Measurements from ENCODE around the gene AQP5.
A peak's percentile ranks its signal among the peaks of the same experiment; 100 is the strongest.

The AQP5 gene

DNA sequence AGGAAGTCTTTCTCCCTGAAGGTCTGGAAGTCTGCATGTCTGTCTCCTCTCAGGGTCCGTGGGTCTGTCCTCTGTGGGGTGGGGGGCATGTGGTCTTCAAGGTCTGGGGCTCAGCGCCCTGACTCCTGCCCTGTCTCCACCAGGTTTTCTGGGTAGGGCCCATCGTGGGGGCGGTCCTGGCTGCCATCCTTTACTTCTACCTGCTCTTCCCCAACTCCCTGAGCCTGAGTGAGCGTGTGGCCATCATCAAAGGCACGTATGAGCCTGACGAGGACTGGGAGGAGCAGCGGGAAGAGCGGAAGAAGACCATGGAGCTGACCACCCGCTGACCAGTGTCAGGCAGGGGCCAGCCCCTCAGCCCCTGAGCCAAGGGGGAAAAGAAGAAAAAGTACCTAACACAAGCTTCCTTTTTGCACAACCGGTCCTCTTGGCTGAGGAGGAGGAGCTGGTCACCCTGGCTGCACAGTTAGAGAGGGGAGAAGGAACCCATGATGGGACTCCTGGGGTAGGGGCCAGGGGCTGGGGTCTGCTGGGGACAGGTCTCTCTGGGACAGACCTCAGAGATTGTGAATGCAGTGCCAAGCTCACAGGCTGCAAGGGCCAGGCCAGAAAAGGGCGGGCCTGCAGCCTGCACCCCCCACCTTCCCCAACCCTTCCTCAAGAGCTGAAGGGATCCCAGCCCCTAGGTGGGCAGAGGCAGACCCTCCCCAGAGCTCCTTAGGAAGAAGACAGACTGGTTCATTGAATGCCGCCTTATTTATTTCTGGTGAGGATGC lies 3.4 kb downstream of the AQP5 start:
- DNase-seq (ENCODE audit: low spot score): no peak

DNA sequence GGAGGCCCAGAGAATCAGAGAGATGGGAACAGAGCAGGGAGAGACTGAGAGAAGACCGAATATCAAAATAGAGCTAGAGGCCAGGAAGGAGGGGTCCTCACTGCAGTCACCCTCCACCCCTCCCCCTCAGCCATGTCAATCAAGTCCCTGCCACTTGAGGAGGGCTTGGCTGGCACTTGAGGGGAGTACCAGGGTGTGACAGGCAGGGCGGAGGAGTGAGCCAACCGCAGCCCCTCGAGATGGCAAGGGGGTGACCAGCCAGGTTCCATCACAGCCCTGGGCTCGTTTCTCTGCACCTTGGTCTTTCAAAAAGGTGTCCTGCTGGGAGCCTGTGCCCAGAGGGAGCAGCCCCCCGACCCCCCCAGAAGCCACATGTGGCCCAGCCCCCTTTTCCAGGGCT lies 4.2 kb downstream of the AQP5 start:
- DNase-seq (ENCODE audit: low spot score): no peak

DNA sequence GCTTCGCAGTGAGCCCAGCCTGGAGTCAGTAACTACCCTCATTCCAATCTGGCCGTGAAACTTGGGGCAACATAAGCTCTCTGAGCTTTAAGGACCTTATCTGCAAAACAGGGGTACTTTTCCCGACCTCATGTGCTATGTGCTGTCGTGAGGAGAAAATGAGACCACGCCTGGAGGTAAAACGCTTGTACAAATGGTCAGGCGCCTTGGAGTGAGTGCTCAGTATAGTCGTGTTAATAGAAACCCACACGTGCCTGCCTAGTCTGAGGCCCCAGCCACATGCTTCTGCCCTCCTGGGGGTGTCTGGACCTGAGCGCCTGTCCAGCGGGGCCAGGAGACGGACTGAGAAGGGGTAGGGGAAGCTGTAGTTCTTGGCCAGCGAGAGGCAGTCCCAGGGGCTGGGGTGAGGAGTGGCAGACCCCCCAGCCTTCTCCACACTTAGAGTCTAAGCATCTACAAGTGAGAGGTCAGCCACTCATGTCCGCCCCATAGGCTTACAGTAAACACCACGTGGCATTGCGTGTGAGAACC lies 4.9 kb downstream of the AQP5 start:
- DNase-seq (ENCODE audit: low spot score): no peak

DNA sequence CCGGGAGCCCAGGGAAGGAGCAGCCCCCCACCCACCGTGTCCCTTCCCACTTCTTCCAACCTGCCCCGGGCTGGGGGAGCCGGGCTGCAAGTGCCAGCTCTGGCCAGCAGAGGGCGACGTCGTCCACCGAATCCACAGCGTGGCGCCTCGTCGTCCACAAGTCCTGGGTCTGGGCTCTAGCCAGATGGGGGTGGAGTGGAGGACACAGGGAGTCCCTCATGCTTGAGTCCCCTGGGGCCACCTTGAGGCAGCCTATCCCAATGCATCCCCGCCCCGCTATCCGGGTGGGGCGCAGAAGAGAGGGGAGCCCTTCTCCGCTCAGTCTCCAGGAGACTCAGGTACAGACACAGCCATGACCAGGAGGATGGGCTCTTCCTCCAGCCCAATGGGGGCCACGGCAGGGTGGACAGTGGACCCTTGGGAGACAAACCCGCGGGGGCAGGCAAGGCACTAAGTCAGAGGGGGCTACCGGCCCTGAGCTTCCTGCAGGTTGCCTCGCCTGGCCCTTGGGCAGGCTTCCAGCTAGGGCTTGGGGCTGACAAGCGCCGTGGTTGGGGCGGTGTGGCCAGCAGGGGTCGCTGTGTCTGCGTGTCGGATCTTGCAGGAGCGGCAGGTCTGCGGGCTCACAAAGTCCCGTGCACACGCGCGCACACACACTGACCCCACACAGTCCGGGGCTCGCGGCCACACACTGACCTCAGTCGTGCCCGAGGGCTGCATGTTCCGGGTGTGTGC lies 5.5 kb downstream of the AQP5 start:
- DNase-seq (ENCODE audit: low spot score): peak; percentile 94

DNA sequence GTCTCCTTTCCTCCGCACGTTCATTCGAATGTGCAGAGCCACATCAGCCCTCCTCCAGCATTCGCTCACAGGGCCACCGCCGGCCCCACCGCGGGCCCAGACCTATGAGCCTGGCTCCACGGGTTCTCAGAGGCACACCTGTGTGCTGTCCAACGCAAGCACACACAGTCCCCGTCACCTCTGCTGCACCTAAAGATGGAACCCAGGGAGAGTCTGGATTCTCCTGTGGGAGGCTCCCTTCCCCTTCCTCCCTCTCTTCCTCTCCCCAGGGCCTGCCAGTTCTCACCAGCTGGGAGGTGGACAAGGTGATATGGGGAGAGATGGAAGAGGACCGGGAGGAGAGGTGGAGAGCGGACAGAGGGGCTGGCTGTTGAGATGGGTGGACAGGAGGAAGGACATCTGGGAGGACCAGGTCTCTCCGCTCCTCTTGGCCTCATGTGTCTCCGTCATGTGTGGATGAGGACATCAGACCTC lies 6.1 kb downstream of the AQP5 start:
- DNase-seq (ENCODE audit: low spot score): no peak

DNA sequence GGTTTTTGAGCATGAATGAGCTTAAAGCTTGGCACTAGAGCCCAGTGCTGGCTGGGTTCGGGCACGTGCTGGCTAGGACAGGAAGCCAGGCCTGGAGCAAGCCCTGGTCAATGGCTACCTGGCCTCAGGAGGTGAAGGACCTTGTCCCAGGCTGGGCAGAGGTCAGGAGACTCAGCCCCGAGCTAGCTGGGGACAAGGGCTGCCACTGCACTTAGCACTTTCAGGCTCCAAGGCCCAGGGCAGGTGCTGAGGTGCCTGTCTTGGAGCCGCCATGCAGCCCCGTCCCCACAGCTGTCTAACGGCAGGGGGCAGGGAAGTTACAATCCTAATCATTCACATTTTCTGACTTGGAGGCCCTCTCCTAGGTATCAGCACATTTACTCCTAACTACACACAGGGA lies 6.8 kb downstream of the AQP5 start:
- no peak for DNase-seq (ENCODE audit: low spot score)

DNA sequence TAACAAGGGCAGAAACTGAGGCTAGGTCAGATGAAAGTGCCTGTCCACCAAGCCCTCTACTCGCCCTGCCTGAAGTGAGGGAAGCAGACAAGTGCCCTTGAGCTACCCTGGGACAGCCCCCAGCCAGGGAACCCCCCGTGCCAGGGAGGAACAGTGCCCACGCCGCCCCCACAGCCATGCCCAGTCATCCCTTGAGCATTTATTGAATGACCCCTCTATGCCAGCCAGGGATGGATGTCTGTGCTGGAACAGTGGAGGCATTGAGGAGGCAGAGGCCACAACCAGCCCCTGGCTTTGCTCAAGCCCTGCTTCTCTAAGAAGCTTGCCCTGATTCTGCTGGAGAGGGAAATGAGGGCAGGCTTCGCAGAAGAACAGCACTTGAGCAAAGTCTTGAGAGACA lies 7.4 kb downstream of the AQP5 start:
- no peak for DNase-seq (ENCODE audit: low spot score)

DNA sequence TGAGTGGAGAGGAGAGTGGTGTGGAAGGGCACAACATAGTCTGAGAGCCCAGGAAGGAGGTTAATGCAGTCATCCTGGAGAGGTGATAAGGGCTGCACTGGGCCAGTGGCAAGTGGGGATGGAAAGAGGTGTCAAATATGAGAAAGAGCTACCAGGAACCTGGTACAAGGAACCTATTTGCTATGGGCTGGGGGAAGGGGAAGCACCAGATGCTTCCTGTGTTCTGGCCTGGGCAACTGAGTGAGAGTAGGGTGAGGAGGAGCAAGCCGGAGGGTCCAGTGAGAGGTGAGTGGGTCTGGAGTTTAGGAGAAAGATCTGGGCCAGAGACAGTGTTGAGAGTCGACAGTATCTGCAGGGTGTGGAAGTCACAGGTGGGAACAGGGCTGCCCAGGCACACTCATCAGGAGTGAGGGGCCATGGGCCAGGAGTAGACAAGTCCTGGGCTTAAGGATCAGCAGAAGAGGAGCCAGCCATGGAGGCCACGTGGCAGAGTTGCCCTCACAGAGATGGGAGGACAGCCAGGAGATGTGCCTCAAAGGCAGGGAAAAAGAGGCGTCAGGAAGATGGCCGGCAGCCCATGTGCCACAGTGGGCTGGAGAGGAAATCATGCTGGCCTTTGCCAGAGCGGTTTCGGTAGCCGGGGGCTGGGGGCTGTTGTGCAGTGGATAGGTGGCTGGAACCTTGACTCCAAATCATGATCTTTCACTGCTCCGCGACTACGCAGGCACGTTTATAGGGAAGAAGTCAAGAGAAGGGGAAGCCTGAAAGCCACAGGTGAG lies 8.2 kb downstream of the AQP5 start:
- DNase-seq (ENCODE audit: low spot score): no peak

DNA sequence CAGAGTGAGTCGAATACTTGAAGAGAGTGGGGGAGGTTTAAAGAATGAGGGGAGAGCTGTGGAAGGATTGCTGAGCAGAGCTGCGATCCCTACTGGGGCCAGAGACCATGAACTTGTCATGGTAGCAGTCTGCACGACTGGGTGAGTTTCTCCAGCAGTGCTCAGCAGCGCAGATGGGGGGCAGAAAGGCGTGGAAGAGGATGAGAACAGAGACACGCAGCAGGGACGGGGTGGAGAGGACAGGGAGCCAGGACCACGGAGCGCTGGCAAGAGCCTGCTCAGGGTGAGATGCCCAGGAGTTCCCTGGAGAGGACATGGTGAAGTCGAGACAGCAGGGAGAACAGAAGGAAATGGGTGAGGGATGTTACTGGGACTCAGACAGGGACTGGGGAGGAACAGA lies 9.0 kb downstream of the AQP5 start:
- DNase-seq (ENCODE audit: low spot score): no peak

DNA sequence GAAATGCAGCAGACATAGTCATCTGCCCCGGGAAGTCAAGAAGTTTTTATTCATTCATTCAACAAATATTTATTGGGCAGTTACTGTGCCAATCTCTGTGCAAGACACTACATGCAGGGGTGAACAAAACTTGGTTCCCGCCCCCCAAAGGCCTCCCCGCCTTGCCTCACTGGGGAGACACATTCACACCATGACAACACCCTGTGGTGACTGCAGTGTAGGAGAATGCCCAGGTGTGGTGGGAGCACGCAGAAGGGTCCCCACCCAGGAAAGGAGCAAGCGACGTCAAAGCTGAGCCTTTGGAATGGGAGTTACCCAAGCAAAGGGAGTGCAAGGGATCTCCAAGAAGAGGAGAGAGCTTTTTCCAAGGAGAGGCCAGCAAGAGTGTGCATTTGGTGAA lies 9.5 kb downstream of the AQP5 start:
- DNase-seq (ENCODE audit: low spot score): no peak

DNA sequence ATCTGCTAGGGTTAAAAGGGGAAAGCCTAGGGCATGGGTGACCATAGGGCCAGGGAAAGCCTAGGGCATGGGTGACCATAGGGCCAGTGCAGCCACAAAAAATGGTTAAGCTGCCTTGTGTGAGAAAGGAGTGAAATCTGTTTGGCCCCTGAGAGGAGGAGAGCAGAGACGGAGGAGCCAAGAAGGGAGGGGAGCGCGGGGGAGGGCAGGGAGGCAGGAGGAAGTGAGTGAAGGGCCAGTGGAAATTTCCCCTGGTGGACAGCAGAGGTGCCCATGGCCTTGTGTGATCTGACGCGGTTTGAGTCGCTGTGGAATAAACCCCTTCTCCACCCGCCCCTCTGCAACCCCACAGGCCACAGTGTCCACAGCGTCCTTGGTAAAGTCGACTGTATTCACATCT lies 10.5 kb downstream of the AQP5 start:
- DNase-seq (ENCODE audit: low spot score): no peak

DNA sequence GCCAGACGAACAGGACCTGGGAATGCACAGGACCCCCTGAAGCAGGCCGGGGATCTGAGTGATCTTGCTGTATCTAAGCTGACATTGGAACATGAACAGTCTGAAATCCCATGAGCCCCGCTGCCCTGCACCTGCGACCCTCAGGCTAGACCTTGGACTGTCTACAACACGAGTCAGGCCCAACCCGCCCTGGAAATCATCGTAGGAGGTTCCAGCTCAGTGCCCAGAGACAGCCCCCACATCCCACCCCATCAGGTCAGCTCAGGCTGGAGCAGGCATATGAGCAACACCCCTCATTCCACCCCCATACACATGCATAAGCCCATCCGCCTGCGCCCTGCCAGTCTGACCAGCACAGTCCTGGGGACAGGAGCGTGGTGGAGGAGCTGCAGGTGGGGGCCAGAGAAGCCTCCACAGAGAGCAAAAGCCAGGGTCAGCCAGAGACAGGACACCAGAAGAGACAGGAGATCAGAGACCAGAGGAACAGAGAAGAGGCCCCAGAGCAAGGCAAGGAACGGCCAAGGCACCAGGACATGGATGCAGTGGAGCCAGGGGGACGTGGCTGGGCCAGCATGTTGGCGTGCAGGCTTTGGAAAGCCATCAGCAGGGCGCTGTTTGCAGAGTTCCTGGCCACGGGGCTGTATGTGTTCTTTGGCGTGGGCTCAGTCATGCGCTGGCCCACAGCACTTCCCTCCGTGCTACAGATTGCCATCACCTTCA lies 11.1 kb downstream of the AQP5 start, which contains the start of gene AQP6:
Gene AQP6 (plus strand): TSS at position 307 of the 720 bp plus-strand sequence. CDS start 227 bp downstream, at position 534.
- DNase-seq (ENCODE audit: low spot score): no peak

DNA sequence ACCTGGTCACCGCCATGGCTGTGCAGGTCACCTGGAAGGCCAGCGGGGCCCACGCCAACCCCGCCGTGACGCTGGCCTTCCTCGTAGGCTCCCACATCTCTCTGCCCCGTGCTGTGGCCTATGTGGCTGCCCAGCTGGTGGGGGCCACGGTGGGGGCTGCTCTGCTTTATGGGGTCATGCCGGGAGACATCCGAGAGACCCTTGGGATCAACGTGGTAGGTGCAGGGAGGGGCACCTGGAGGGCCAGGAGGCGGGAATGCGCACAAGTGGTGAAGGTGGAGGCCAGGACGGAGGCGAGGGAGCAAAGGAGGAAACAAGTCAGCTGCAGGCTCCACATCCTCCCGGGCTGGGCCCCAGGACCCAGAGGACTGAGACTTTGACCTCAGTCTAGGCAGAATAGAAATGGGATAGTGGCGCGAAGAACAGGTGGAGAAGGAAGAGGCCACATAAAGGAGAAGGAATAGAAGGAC lies 11.7 kb downstream of the AQP5 start:
- DNase-seq (ENCODE audit: low spot score): no peak

DNA sequence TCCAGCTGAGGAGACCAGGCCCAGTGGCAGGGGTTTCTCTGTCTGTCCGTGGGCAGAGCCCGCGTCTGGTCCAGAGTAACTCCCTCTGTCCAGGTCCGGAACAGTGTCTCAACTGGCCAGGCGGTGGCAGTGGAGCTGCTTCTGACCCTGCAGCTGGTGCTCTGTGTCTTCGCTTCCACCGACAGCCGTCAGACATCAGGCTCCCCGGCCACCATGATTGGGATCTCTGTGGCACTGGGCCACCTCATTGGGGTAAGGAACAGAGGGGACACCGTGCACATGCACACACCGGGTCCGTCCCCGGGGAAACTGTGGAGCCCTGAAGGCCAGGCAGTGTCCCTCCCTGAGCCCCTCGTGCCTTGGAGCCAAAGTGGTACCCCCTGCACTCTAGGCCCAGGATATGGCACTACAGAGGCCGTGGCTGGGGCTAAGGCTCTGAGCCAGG lies 12.6 kb downstream of the AQP5 start:
- DNase-seq (ENCODE audit: low spot score): peak; percentile 79

DNA sequence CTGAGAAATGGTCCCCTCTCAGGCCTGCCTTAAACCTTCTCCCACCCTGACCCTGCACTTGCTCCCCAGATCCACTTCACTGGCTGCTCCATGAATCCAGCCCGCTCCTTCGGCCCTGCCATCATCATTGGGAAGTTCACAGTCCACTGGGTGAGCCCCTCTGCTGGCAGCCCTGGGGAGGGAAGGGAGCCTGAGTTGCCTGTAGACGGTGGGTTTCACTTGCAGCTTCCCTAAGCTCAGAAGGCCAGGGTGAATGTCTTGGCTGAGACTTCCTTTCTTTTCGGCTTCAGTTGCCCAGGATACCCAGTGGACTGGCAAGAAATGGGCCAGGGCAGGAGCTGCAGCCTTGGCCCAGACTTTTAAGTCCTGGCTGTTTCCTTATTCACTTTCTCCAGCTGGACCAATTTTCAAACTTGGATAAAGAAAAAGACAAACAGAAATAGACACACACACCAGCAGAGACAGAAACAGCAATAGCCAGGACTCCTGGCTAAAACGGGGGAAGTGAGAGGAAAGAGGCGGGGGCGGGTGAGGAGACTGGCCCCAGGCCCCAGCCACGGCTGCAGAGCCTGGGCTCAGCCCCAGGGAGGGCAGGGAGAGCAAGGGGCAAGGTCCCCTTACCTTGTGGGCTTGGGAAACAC lies 13.1 kb downstream of the AQP5 start:
- DNase-seq (ENCODE audit: low spot score): no peak

DNA sequence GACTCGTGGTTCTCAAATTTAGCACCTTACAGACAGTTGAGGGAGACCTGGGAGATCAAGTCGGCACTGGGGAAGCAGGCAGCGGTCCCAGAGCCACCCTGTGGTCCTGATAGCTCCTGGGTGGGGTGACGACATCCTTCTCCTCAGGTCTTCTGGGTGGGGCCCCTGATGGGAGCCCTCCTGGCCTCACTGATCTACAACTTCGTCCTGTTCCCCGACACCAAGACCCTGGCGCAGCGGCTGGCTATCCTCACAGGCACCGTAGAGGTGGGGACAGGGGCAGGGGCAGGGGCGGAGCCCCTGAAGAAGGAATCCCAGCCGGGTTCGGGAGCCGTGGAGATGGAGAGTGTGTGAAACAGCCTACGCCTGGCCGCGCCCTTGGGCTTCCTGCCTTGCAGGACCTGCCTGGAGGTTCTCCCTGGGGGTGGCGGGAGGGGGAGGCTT lies 13.7 kb downstream of the AQP5 start:
- no peak for DNase-seq (ENCODE audit: low spot score)

DNA sequence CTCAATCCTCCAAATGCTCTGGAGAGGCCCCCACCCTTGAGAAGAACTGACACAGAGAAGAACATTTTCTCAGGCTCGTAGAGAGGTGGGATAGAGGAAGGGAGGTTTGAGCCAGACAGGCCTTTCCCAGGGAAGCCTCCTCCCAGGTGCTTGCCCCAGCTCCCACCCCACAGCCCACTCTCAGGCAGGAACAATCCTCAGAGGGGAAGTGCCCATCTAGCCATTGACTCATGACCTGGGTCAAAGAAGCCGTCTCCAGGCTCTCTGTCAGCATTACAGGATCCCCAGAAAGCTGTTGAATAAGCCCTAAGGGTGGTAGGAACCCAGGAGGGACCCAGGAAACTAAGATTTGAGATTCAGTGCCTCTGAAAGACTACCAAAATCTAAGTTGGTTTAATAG lies 14.9 kb downstream of the AQP5 start:
- DNase-seq (ENCODE audit: low spot score): no peak

DNA sequence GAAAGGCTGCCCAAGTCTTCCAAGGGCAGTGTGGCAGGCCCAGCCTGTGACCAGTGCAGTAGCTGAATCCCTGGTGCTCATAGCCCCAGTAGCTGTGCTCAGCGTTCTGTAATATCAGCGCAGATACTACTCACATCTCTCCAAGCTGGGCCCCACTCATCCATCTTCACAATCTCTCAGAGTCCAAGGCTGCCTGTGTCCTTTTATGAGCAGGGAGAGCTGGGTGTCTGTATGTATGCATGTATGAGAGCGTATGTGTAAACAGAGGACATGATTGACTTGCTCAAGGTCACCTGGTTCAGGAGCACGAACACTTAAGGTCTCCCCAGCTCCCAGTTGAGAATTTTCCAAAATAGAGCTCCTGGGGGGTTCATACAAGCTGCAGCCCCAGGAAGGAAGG lies 16.5 kb downstream of the AQP5 start:
- DNase-seq (ENCODE audit: low spot score): no peak

DNA sequence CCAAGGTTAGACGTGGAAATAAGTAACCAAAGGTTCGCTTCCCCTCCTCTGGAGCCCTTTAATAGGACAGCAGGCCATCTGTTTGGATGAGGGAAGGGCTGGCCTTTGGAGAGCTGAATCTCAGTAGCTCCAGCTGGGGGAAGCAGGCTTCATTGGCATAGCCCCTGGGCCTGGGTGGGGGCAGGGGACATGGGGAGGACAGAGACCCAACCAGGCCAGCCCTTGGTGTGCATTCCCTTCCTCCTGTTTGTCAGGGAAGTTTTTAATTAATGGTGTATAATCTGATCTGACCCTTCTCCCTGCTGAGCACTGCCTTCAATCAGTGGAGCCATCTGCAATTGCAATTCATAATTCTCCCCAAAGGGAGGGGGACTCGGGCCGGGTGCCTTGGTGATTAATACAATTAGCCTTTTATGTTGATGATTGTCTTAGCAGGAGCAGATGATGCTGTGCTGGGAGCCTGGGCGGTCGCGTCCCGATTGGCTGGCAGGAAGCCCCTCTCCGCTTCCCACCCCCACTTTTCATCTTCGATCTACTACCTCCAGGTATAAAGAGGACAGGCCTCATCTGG lies 17.4 kb downstream of the AQP5 start:
- no peak for DNase-seq (ENCODE audit: low spot score)

DNA sequence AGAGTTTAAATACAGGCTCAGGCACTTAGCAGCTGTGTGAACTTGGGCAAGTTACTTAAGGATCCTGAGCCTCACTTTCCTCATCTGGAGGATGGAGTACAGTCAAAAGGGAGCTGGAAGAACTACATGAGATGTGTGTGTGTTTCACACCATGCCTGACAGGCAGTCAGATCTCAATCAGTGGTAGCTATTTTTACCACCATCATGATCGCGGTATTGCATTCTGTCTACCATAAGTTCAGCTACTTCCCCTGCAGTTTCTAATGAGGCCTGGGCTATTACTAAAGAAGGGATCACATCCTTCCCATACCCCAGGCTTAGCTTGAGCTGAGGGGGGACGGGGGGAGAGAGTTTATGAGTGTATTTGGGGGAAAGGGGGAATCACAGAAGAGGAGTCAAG lies 18.1 kb downstream of the AQP5 start:
- no peak for DNase-seq (ENCODE audit: low spot score)
